Vagina (tissue), 2 donors: ENCODE results near the gene NCAM2. TPM values are rescaled to one million over a fixed set of nuclear protein-coding genes. Genes with fewer than 3 reads are reported as not detected.

ENCODE experiments used
- DNase-seq, 2 donors: peaks; one replicate each; pipeline ENCODE4 v3.0.0-alpha.2; 2017; ENCODE audit errors: extremely low spot score in 2 of 2
- H3K27ac ChIP-seq: fragments of 200-600 bp; sonication (generic); one replicate; pipeline ENCODE4 v1.5.1; 2019
- H3K27me3 ChIP-seq: fragments of 200-600 bp; sonication (generic); one replicate; pipeline ENCODE4 v1.5.1; 2019
- H3K36me3 ChIP-seq, 2 donors: fragments of 200-600 bp; sonication (generic); one replicate each; pipeline ENCODE4 v1.5.1; 2017 to 2019
- H3K4me1 ChIP-seq: fragments of 200-600 bp; sonication (generic); one replicate; pipeline ENCODE4 v1.5.1; 2019
- H3K4me3 ChIP-seq, 2 donors: fragments of 200-600 bp; sonication (generic); 1 replicate in 1 of 2; 2 replicates in 1 of 2; pipeline ENCODE4 v1.5.1; 2016 to 2019
- H3K9me3 ChIP-seq: fragments of 200-600 bp; sonication (generic); one replicate; pipeline ENCODE4 v1.5.1; 2019
- POLR2A ChIP-seq, 2 donors: fragments of 450-650 bp; IDR thresholded peaks; one replicate each; pipeline ENCODE4 v1.6.1; 2017; ENCODE audit warnings: antibody characterized with exemption in 2 of 2, mild to moderate bottlenecking in 2 of 2, moderate library complexity in 2 of 2
- POLR2AphosphoS5 ChIP-seq, 2 donors: sonication (generic); formaldehyde crosslinking; IDR thresholded peaks; one replicate each; pipeline ENCODE4 v1.9.0; 2017; ENCODE audit warnings: antibody characterized with exemption in 2 of 2, mild to moderate bottlenecking in 2 of 2, low read depth in 1 of 2; ENCODE audit not compliant: insufficient read depth in 1 of 2
- intact Hi-C: fragments of 100-400 bp; cut with DNase I; formaldehyde crosslinking; loops from one replicate; pipeline ENCODE4 v1.15.1; 2023
- total RNA-seq: library from RNA; depleted of rRNA; stranded (reverse); fragments of >200 nt; gene quantifications from one replicate; pipeline ENCODE4 v1.2.3, GENCODE V29; 2016
- TF ChIP-seq, protein P1 (sequence below), 3 experiments: fragments of 450-650 bp in 2 of 3; fragments of 200-600 bp in 1 of 3; sonication (generic) in 1 of 3; IDR thresholded peaks; one replicate each; pipeline ENCODE4 v1.5.1; 2017 to 2019; ENCODE audit warnings: antibody characterized with exemption in 3 of 3, mild to moderate bottlenecking in 2 of 3, moderate library complexity in 2 of 3

NCAM2 gene
- total RNA-seq, 1 donor from 2014 or later: 4.7 TPM

DNA sequence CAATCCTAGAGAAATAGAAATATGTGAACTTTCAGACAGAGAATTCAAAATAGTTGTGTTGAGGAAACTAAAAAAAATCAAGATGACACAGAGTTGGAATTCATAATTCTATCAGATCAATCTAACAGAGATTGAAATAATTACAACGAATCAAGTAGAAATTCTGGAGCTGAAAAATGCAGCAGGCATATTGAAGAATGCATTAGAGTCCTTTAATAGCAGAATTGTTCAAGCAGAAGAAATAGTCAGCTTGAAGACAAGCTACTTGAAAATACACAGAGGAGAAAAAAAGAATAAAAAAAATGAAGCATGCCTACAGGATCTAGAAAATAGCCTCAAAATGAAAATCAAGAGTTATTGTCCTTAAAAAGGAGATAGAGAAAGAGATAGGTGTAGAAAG, 347.1 kb downstream of the NCAM2 start:
- DNase-seq: no peak
- Histone ChIP-seq H3K9me3 (peaks cover 5% of the 10 kb centered on the region), H3K27ac (no peak overlapping the region), H3K4me1 (no peaks in the 10 kb centered on the region), H3K36me3 (no peaks in the 10 kb centered on the region), H3K4me3 (no peak overlapping the region), H3K27me3 (no peaks in the 10 kb centered on the region)
- intact Hi-C loops: no loop called here
- TF ChIP-seq POLR2AphosphoS5 (IDR thresholded peaks at IDR 0.05; ENCODE audit: insufficient read depth in 1 of 2, low read depth in 1 of 2): no peak
- TF ChIP-seq POLR2A (IDR thresholded peaks at IDR 0.05): no peak
- TF ChIP-seq, protein P1, sequence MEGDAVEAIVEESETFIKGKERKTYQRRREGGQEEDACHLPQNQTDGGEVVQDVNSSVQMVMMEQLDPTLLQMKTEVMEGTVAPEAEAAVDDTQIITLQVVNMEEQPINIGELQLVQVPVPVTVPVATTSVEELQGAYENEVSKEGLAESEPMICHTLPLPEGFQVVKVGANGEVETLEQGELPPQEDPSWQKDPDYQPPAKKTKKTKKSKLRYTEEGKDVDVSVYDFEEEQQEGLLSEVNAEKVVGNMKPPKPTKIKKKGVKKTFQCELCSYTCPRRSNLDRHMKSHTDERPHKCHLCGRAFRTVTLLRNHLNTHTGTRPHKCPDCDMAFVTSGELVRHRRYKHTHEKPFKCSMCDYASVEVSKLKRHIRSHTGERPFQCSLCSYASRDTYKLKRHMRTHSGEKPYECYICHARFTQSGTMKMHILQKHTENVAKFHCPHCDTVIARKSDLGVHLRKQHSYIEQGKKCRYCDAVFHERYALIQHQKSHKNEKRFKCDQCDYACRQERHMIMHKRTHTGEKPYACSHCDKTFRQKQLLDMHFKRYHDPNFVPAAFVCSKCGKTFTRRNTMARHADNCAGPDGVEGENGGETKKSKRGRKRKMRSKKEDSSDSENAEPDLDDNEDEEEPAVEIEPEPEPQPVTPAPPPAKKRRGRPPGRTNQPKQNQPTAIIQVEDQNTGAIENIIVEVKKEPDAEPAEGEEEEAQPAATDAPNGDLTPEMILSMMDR (IDR thresholded peaks at IDR 0.05): no peak

DNA sequence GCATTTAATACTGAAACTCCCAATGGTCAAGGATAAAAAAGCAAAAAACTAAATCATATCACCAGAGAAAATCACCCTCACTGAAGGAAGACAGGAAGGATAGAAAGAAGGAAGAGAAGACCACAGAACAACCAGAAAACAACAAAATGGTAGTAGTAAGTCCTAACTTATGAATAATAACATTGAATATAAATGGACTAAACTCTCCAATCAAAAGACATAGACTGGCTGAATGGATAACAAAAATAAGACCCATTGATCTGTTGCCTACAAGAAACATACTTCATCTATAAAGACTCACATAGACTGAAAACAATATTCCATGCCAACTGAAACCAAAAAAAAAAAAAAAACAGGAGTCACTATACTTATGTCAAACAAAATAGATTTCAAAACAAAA, 347.7 kb downstream of the NCAM2 start:
- intact Hi-C loops: no loop called here
- DNase-seq: no peak
- Histone ChIP-seq H3K36me3 (no peaks in the 10 kb centered on the region), H3K4me3 (no peak overlapping the region), H3K27me3 (no peaks in the 10 kb centered on the region), H3K4me1 (no peaks in the 10 kb centered on the region), H3K9me3 (peaks cover 5% of the 10 kb centered on the region), H3K27ac (no peak overlapping the region)
- TF ChIP-seq POLR2A (IDR thresholded peaks at IDR 0.05) (no peak), POLR2AphosphoS5 (IDR thresholded peaks at IDR 0.05; ENCODE audit: insufficient read depth in 1 of 2, low read depth in 1 of 2) (no peak)
- TF ChIP-seq, protein P1 (IDR thresholded peaks at IDR 0.05): no peak

DNA sequence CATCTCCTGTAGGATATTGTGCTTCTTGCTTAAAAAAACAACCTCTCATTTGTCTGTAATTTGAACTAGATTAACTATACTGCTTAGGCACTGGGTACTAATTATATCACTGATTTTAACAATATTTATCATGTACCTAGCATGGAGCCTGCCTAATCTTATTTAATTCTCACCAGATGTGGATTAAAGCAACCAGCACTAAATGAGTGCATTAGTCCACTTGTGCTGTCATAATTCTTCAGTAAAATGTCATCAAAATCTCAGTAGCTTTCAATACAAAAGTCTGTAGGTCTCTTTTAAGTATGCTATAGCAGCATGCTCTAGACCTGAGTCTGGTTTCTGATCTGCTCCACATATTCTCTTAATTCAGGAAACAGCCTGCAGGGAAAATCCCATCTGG, 368.1 kb downstream of the NCAM2 start:
- H3K36me3 ChIP-seq: no peaks in the 10 kb centered on the region
- H3K4me1 ChIP-seq: no peaks in the 10 kb centered on the region
- DNase-seq: no peak
- H3K4me3 ChIP-seq: no peak overlapping the region
- no peaks in the 10 kb centered on the region for H3K9me3 ChIP-seq
- no peaks in the 10 kb centered on the region for H3K27me3 ChIP-seq
- intact Hi-C loops: no loop called here
- H3K27ac ChIP-seq: no peak overlapping the region
- no peak for TF ChIP-seq POLR2AphosphoS5 (IDR thresholded peaks at IDR 0.05; ENCODE audit: insufficient read depth in 1 of 2, low read depth in 1 of 2)
- TF ChIP-seq, protein P1 (IDR thresholded peaks at IDR 0.05): no peak
- TF ChIP-seq POLR2A (IDR thresholded peaks at IDR 0.05): no peak

DNA sequence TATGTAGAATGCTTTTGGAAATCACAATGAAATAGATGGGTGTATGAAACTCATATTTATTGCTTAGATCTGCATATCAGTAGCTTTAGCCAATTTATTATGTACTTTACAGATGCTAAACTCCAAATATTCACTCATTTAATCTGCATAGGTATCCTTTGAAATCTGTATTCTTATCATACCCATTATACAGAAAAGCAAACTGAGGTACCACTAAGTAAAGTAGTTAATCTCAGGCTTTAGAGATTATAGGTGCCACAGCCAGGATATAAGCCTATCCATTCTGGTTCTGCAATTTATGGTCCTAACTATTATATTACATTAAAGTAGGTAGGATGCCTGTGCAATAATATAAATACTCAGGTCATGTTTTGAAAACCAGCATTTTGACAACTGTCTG, 369.4 kb downstream of the NCAM2 start:
- intact Hi-C loops: no loop called here
- Histone ChIP-seq H3K9me3 (no peaks in the 10 kb centered on the region), H3K27ac (no peak overlapping the region), H3K27me3 (no peaks in the 10 kb centered on the region), H3K36me3 (no peaks in the 10 kb centered on the region), H3K4me1 (no peaks in the 10 kb centered on the region), H3K4me3 (no peak overlapping the region)
- TF ChIP-seq POLR2AphosphoS5 (IDR thresholded peaks at IDR 0.05; ENCODE audit: insufficient read depth in 1 of 2, low read depth in 1 of 2): no peak
- TF ChIP-seq, protein P1 (IDR thresholded peaks at IDR 0.05): no peak
- no peak for TF ChIP-seq POLR2A (IDR thresholded peaks at IDR 0.05)
- DNase-seq: no peak

DNA sequence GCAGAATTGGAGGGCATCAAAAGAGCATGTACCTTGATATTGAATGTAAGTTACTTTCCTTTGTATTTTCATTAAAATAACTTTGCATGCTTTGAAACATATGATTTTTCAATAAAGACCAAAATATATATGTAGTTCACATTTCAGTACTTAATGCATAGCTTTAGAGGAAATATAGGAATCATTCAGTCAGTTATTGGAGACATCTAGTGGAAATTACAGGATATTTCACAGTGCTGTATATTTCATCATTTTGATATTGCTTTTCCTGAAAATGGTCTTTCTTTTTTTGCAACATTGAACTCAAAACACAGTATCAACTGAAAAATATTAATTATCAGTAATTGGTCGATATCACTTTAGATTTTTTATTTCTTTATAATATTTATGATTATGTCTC, 375.8 kb downstream of the NCAM2 start:
- Histone ChIP-seq H3K4me3 (no peak overlapping the region), H3K27me3 (no peaks in the 10 kb centered on the region), H3K36me3 (no peaks in the 10 kb centered on the region), H3K4me1 (no peaks in the 10 kb centered on the region), H3K27ac (no peak overlapping the region), H3K9me3 (no peaks in the 10 kb centered on the region)
- TF ChIP-seq, protein P1 (IDR thresholded peaks at IDR 0.05): no peak
- TF ChIP-seq POLR2A (IDR thresholded peaks at IDR 0.05): no peak
- TF ChIP-seq POLR2AphosphoS5 (IDR thresholded peaks at IDR 0.05; ENCODE audit: insufficient read depth in 1 of 2, low read depth in 1 of 2): no peak
- no peak for DNase-seq
- intact Hi-C loops: no loop called here
